Measurements from ENCODE around the gene PIAS4. TPM values are rescaled to one million over a fixed set of nuclear protein-coding genes. Genes with fewer than 3 reads are reported as not detected.

The PIAS4 gene
- total and polyA plus RNA-seq, 9 of the 15 experiments (the other 6 are each of a cell fraction or from before 2014, with no cell fraction given): 0.27 to 34.9 (median 14.4) TPM

- H2AFZ ChIP-seq (ENCODE audit: low read depth, low read length): no peak overlapping the region
- peaks cover 6 to 74% of the 10 kb centered on the region in 2 experiments; a peak in 4 of 5 replicates for H3K4me1 ChIP-seq (replicated peaks in 1 of 2; ENCODE audit: control insufficient read depth in 2 of 2, insufficient read depth in 2 of 2, low read length in 2 of 2)
- no peaks in the 10 kb centered on the region for H3K27me3 ChIP-seq (ENCODE audit: control insufficient read depth in 2 of 2, insufficient read depth in 2 of 2, low read length in 2 of 2)
- POLR2A ChIA-PET: interaction anchor here (1.3 to 1.4 kb wide), 2 partner anchors 10 to 102 kb away, joined by 4 to 8 read pairs; partner anchors contain the start of gene EEF2
- no peak for DNase-seq (ENCODE audit: extremely low read depth in 1 of 4, low spot score in 3 of 4)
- no peak overlapping the region for H3K4me3 ChIP-seq
- H3K36me3 ChIP-seq (ENCODE audit: control insufficient read depth, insufficient read depth, low read length): peaks cover 20% of the 10 kb centered on the region; the same call in 1 of the 3 replicates
- intact Hi-C loops (cut with micrococcal nuclease) (no loop called here), in situ Hi-C loops (cut with MboI) (no loop called here)
- H3K4me2 ChIP-seq (ENCODE audit: insufficient read depth, low read length): no peak overlapping the region
- no peaks in the 10 kb centered on the region for H3K9me1 ChIP-seq (ENCODE audit: control insufficient read depth, insufficient read depth, low read length)
- no peak for FAIRE-seq
- no peak overlapping the region for H3K27ac ChIP-seq (ENCODE audit: extremely low read depth, low read depth, low read length)
- BruUV-seq (replicated peaks): no TSS peak
- H3K9ac ChIP-seq (ENCODE audit: insufficient read depth in 1 of 2, low read depth in 2 of 2, low read length in 2 of 2): no peak overlapping the region
- CTCF ChIA-PET (ENCODE audit: low intra/inter-chr PET ratio): no interaction called here
- no peaks in the 10 kb centered on the region for H3K9me3 ChIP-seq (replicated peaks; ENCODE audit: control insufficient read depth, insufficient read depth, low read depth, low read length)
- H4K20me1 ChIP-seq (replicated peaks; ENCODE audit: control insufficient read depth, insufficient read depth, low read length): no peaks in the 10 kb centered on the region
- no peaks in the 10 kb centered on the region for H3K79me2 ChIP-seq (ENCODE audit: control insufficient read depth, insufficient read depth, low read length)
- 63% methylated on average over 16 of the region's 17 CpGs for WGBS (ENCODE audit: insufficient coverage, low coverage, missing lambda C conversion rate)
- no peak for ATAC-seq
- TF ChIP-seq SNIP1 (IDR thresholded peaks at IDR 0.05; ENCODE audit: low read depth) (no peak), HDAC1 (IDR thresholded peaks at IDR 0.05) (no peak), FOXJ2 (tag; IDR thresholded peaks at IDR 0.05) (no peak), TFAP4 (CRISPR knock-in tag; IDR thresholded peaks at IDR 0.05; ENCODE audit: borderline replicate concordance) (no peak), ZSCAN32 (CRISPR knock-in tag; IDR thresholded peaks at IDR 0.05) (no peak), BHLHE40 (IDR thresholded peaks at IDR 0.05; ENCODE audit: low read length) (no peak), LEF1 (IDR thresholded peaks at IDR 0.05) (no peak), ARID4B (CRISPR knock-in tag; IDR thresholded peaks at IDR 0.05) (no peak), ZNF395 (CRISPR knock-in tag; IDR thresholded peaks at IDR 0.05) (no peak), MAFF (IDR thresholded peaks at IDR 0.05; ENCODE audit: low read length) (no peak), ID3 (CRISPR knock-in tag; IDR thresholded peaks at IDR 0.05) (no peak), ID3 (tag; IDR thresholded peaks at IDR 0.05) (no peak), MITF (IDR thresholded peaks at IDR 0.05) (no peak), SMC3 (conservative IDR thresholded peaks at IDR 0.05; ENCODE audit: insufficient read depth, low read depth, low read length) (no peak), SAFB (IDR thresholded peaks at IDR 0.05; ENCODE audit: borderline replicate concordance, low read depth, low read length) (no peak)
These were observed 78.9 kb downstream of the PIAS4 start for GRCh38 chr19:4086411-4086867.
